RWPE1 (cell line): Measurements from ENCODE around the gene ENTHD1.

Experiments
- CTCF ChIA-PET: fragments of 350-600 bp; sonication (Branson Sonifier 250); formaldehyde crosslinking; extraction: SDS; loops from one replicate; lab custom pipeline; 2021; lab: Yijun Ruan, JAX
- POLR2A ChIA-PET: fragments of 400-600 bp; formaldehyde crosslinking; extraction: SDS; loops from one replicate; lab custom pipeline; 2020; ENCODE audit warnings: antibody characterized with exemption; ENCODE audit not compliant: low non-redundant PET; lab: Yijun Ruan, JAX
- DNase-seq: peaks from one replicate; pipeline ENCODE4 v3.0.0; 2012; ENCODE audit warnings: low spot score
- H3K27ac ChIP-seq: fragments of 450-650 bp; 2 replicates; pipeline ENCODE4 v1.5.1; 2017
- CTCF ChIP-seq: fragments of 450-650 bp; conservative IDR thresholded peaks from 2 replicates; pipeline ENCODE4 v1.5.1; 2017; ENCODE audit warnings: low read depth, mild to moderate bottlenecking

ENTHD1 gene

DNA sequence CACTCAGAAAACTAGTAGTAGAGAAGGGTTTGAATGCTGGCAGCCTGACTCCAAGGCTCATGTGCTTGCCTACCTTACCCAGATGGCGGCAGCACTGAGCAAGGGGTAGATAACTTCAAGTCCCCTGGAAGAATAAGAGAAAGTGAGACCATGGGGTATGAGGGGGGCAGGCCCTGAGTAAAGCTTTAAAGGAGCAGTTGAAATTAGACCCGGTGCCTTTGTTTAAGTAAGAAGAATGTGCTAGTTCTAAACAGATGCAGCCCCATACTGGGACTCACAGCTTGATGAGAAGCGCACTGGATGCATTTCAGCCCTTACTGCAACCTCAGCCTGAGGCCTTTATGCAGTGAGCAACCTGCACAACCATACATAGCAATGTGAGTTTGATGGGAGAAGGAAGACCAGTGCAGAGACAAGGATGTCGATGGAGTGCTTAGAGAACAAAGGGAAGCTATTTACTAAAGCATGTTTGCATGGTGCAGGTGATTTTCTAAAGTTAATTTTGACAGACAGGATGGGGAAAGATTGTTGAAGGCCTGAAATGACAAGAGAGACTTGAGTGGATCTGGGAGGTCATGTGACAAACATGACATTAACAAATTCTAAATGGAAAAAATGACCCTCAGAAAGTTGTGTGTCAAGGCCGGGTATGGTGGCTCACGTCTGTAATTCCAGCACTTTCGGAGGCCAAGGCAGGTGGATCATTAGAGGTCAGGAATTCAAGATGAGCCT lies 39.5 kb upstream of the ENTHD1 start:
- peak; percentile 24; the same call in 1 of the 2 replicates for TF ChIP-seq CTCF
- H3K27ac ChIP-seq, result no peak overlapping the region
- no peak for DNase-seq
- ChIA-PET CTCF (interaction anchor here (0.5 to 1.0 kb wide), 3 partner anchors 19 to 340 kb away, joined by 3 to 4 read pairs (median 3); no protein-coding TSS in a partner anchor), POLR2A (no interaction called here)

DNA sequence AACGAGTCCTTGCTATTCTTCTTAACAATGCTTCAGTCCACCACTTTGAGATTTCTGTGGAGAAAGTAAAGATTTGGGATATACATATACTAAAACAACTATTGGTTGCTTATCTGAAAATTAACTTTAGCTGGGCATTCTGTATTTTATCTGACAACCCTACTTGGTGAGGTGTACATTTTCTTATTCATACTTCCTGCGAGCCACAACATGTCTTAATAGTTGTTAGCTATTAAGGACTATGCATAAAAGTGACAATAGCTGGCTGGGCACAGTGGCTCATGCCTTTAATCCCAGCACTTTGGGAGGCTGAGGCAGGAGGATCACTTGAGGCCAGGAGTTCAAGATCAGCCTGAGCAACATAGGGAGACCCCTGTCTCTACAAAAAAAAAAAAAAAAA lies 38.6 kb upstream of the ENTHD1 start:
- no peak for DNase-seq
- TF ChIP-seq CTCF, result no peak
- CTCF ChIA-PET, result no interaction called here
- POLR2A ChIA-PET, result no interaction called here
- no peak overlapping the region for H3K27ac ChIP-seq

DNA sequence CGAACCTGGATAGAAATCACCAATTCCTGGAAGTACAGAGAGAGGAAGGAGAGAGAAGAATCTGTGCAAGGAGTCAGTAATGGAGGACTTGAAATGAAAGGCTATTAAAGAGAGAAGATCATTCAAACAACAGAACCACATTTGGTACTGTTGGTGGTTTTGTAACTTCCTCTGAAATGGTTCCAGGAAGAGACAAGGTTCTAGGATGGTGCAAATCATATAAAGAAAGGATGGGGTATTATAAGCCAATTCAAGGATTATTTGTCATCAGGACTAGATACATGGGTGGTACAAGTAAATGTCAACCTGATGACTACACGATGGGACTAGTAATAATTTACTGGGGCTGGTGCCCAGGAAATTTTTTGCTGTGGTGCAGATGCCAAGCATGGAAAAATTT lies 37.7 kb upstream of the ENTHD1 start:
- POLR2A ChIA-PET, result no interaction called here
- no peak overlapping the region for H3K27ac ChIP-seq
- CTCF ChIA-PET, result no interaction called here

DNA sequence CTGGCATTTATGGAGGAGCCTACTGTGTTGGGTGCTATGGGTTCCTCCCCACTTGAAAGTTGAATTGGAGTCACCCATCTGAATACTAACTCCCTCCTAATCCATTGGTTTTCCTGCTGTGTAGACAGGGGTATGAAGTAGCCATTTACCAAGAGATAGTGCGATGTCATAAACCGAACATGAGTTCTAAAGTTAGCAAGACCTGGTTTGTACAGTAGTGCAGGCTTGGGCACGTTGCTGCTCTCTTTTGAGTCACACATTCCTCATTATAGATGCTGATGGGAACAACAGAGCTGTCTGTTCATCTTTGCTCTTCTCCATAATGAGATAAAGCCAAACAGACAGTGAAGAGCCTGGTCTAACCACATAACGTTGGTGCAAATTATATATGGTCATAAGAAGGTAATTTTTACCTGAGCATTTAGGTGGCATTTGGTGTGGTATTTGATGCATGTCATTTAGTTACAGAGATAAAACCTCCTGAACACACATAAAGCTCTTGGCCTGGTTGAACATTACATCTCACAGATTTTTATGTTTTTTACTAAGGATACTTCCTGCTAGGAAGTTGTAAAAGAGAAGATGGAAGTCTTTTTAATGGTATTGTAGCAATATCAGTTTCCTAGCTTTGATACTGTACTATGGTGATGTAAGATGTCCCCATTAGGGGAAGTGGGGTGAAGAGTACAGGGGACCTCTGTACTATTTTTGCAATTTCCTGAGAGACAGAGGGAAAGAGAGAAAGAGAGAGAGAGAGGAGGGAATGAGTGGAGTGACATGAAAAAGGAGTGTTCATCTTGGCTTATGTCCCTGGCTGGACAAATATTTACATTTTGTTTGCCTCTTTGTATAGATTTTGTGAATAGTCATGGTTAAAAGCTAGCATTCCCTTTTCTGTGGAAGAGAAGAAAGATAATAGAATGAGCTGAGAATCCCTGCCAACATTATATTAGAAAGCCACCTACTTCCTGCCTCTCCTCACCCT lies 35.3 kb upstream of the ENTHD1 start:
- TF ChIP-seq CTCF, result no peak
- POLR2A ChIA-PET, result no interaction called here
- CTCF ChIA-PET, result no interaction called here
- peak; percentile 33 for DNase-seq
- no peak overlapping the region for H3K27ac ChIP-seq

More for the DNA sequence above, 37.7 kb upstream of the ENTHD1 start:
- TF ChIP-seq CTCF, result no peak
- DNase-seq, result no peak

- ChIA-PET POLR2A (no interaction called here), CTCF (interaction anchor here (0.7 kb wide), 1 partner anchor 396 kb away, joined by 3 read pairs; no protein-coding TSS in a partner anchor)
- no peak overlapping the region for H3K27ac ChIP-seq
- TF ChIP-seq CTCF, result no peak
- DNase-seq, result no peak
Observed at GRCh38 chr22:39927544-39927943, 34.0 kb upstream of the ENTHD1 start.

DNA sequence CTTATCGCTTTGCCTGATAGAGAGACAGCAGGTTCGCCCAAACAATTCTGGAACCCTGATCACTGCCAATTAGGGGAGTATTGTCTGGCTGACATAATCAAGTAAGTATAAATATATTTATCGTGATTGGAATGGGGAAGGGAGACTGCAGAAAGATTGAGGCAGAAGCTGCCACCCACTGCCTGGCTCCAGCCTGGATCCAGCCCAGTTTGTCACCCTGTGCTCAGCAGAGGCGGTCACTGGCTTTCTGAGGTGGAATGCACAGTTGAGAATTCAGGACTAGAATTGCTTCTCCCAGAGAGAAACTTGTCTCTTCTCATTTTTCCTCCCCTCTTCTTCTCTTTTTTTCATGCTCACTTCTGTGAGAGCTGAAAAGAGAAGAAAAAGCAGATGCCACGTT lies 33.2 kb upstream of the ENTHD1 start:
- ChIA-PET CTCF (interaction anchor here (0.6 to 0.7 kb wide), 2 partner anchors 397 to 621 kb away, joined by 3 read pairs; no protein-coding TSS in a partner anchor), POLR2A (no interaction called here)
- no peak for DNase-seq
- H3K27ac ChIP-seq, result no peak overlapping the region
- no peak for TF ChIP-seq CTCF
